ENCODE measurements around the gene UIMC1. TPM values are rescaled to one million over a fixed set of nuclear protein-coding genes. Genes with fewer than 3 reads are reported as not detected.

The UIMC1 gene
- total RNA-seq, 1 experiment from 2014 or later: 53.0 TPM

DNA sequence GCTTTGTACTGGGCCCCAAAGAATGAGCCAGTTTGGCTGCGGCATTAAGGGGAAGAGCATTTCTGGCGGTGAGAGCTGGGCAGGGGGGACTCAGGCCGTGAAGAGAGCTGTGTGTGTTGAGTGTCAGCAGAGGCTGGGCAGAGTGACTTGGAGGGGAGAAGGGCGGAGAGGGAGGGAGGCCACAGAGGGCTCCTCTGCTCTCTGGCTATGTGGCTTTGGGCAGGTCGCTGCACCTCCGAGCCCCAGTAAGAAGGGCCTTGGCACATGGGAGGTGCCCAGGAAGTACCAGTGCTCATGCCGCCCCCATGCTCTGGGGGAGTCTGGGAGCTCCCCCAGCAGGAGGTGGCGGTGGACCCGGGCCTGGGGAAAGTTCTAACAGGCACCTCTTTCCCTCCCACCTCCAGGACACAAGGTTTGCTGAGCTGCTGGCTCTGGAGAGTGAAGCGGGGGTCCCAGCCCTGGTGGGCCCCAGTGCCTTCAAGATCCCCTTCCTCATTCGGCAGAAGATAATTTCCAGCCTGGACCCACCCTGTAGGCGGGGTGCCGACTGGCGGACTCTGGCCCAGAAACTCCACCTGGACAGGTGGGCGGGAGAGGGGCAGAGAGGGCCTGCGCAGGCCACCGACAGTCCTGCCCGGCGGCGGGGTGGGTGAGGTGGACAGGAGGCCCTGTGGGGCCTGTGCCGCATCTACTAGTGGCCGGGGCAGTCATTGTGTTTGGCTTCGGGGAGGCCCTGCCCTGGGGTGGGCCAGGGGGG is 127.5 kb downstream of the UIMC1 start:
- no CpG with 5 or more reads among the region's 23 CpGs for WGBS (ENCODE audit: extremely low coverage, insufficient read length, low lambda C conversion rate)
- H3K23me2 ChIP-seq (ENCODE audit: insufficient read length, low read depth, low read length, poor library complexity, severe bottlenecking): no peaks in the 10 kb centered on the region
- TF ChIP-seq, protein P1, sequence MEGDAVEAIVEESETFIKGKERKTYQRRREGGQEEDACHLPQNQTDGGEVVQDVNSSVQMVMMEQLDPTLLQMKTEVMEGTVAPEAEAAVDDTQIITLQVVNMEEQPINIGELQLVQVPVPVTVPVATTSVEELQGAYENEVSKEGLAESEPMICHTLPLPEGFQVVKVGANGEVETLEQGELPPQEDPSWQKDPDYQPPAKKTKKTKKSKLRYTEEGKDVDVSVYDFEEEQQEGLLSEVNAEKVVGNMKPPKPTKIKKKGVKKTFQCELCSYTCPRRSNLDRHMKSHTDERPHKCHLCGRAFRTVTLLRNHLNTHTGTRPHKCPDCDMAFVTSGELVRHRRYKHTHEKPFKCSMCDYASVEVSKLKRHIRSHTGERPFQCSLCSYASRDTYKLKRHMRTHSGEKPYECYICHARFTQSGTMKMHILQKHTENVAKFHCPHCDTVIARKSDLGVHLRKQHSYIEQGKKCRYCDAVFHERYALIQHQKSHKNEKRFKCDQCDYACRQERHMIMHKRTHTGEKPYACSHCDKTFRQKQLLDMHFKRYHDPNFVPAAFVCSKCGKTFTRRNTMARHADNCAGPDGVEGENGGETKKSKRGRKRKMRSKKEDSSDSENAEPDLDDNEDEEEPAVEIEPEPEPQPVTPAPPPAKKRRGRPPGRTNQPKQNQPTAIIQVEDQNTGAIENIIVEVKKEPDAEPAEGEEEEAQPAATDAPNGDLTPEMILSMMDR (conservative IDR thresholded peaks at IDR 0.05): no peak
- no peak overlapping the region for H2BK15ac ChIP-seq (ENCODE audit: low read depth, low read length)
- H3K9me3 Mint-ChIP-seq: no peaks in the 10 kb centered on the region
- no peak overlapping the region for H3K23ac ChIP-seq (ENCODE audit: insufficient read length, low read depth, low read length)
- H3K27ac Mint-ChIP-seq: peak overlapping the region in 2 of 3 experiments; percentile 84 to 91; a peak in 4 of 7 replicates
- H3K9ac ChIP-seq (ENCODE audit: extremely low read depth, insufficient read length, low read length): no peak overlapping the region
- H3K27me3 Mint-ChIP-seq (ENCODE audit: low read depth): peaks cover 3% of the 10 kb centered on the region
- no peak overlapping the region for H3K18ac ChIP-seq (ENCODE audit: insufficient read length, low read depth, low read length)
- no peak overlapping the region for H2BK120ac ChIP-seq (ENCODE audit: low read depth, low read length, poor library complexity, severe bottlenecking)
- no peak overlapping the region for H3K4me2 ChIP-seq (ENCODE audit: insufficient read depth, insufficient read length, low read length)
- no peak overlapping the region for H4K5ac ChIP-seq (ENCODE audit: insufficient read length, low read depth, low read length)
- no peak overlapping the region for H3K14ac ChIP-seq (ENCODE audit: insufficient read depth, low read length)
- no peak overlapping the region for H2BK12ac ChIP-seq (ENCODE audit: insufficient read length, low read depth, low read length)
- no peak overlapping the region for H2AFZ ChIP-seq (ENCODE audit: low read length)
- H3K79me2 ChIP-seq (ENCODE audit: insufficient read depth, low read length): no peaks in the 10 kb centered on the region
- no peaks in the 10 kb centered on the region for H3K27me3 ChIP-seq (ENCODE audit: insufficient read depth, low read length)
- H3K4me1 Mint-ChIP-seq: peaks cover 2 to 15% of the 10 kb centered on the region in 2 experiments; a peak in 3 of 4 replicates
- no peaks in the 10 kb centered on the region; a peak in 1 of 7 replicates for H3K36me3 Mint-ChIP-seq (ENCODE audit: insufficient read depth in 1 of 3, low read depth in 3 of 3)
- no peaks in the 10 kb centered on the region for H3K9me3 ChIP-seq (ENCODE audit: control insufficient read depth, low read depth, low read length)
- no peaks in the 10 kb centered on the region for H3K4me1 ChIP-seq (ENCODE audit: insufficient read depth, low read length)
- no peak overlapping the region for H3K27ac ChIP-seq (ENCODE audit: insufficient read length, low read depth, low read length)
- no peak overlapping the region for H3K4ac ChIP-seq (ENCODE audit: low read depth, low read length)
- H3K79me1 ChIP-seq (ENCODE audit: insufficient read depth, low read depth, low read length, poor library complexity, severe bottlenecking): no peaks in the 10 kb centered on the region
- H4K91ac ChIP-seq (ENCODE audit: insufficient read length, low read depth, low read length): no peak overlapping the region
- no peak overlapping the region for H4K8ac ChIP-seq (replicated peaks; ENCODE audit: insufficient read length, low read depth, low read length)
- H4K20me1 ChIP-seq (ENCODE audit: control insufficient read depth, insufficient read depth, insufficient read length): no peaks in the 10 kb centered on the region
- H2BK5ac ChIP-seq (ENCODE audit: insufficient read length, low read length): no peak overlapping the region
- no peak overlapping the region for H2BK20ac ChIP-seq (ENCODE audit: low read depth, low read length, poor library complexity, severe bottlenecking)
- DNase-seq: no peak
- no peak overlapping the region for H2AK5ac ChIP-seq (ENCODE audit: insufficient read length, low read length)
- H3K56ac ChIP-seq (ENCODE audit: insufficient read length, low read depth, low read length): no peak overlapping the region
- no peak overlapping the region for H3T11ph ChIP-seq (ENCODE audit: low read length)
- no peak overlapping the region for H3K4me3 Mint-ChIP-seq

All from H9 (cell line).